Colon (tissue), 2 donors: ENCODE data around the gene PTMA.
"Not testable (repeated sequence)": the region's sequence is repeated elsewhere in the genome, so short reads cannot be mapped to it uniquely, and the experiment has no call there.

Source experiments
- FAIRE-seq: peaks from 2 replicates; lab custom pipeline; 2012; peaks lifted over from hg19 to GRCh38; lab: Jason Lieb, UNC
- donor health status: control.
- donor health status: control.

The PTMA gene, protein sequence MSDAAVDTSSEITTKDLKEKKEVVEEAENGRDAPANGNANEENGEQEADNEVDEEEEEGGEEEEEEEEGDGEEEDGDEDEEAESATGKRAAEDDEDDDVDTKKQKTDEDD

GRCh38 chr2:231707927-231708772 lies at the start of gene PTMA:
Gene PTMA, plus strand, starts transcription at chr2:231708525. Its CDS starts 182 bp downstream, at chr2:231708707.
- no peak for FAIRE-seq

DNA sequence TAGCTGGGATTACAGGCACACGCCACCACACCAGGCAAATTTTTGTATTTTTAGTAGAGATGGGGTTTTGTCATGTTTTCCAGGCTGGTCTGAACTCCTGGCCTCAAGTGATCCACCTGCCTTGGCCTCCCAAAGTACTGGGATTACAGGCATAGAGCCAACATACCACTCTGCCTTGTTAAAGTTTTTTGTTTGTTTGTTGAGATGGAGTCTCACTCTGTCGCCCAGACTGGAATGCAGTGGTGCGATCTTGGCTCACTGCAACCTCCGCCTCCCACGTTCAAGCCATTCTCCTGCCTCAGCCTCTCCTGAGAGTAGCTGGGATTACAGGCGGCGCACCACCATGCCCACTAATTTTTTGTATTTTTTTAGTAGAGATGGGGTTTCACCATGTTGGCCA lies 48.3 kb upstream of the PTMA start:
- FAIRE-seq = not testable (repeated sequence)

GRCh38 chr2:231660860-231661259 lies 47.5 kb upstream of the PTMA start:
- no peak for FAIRE-seq

- FAIRE-seq = no peak
Measured at GRCh38 chr2:231661422-231662027, 46.8 kb upstream of the PTMA start.

DNA sequence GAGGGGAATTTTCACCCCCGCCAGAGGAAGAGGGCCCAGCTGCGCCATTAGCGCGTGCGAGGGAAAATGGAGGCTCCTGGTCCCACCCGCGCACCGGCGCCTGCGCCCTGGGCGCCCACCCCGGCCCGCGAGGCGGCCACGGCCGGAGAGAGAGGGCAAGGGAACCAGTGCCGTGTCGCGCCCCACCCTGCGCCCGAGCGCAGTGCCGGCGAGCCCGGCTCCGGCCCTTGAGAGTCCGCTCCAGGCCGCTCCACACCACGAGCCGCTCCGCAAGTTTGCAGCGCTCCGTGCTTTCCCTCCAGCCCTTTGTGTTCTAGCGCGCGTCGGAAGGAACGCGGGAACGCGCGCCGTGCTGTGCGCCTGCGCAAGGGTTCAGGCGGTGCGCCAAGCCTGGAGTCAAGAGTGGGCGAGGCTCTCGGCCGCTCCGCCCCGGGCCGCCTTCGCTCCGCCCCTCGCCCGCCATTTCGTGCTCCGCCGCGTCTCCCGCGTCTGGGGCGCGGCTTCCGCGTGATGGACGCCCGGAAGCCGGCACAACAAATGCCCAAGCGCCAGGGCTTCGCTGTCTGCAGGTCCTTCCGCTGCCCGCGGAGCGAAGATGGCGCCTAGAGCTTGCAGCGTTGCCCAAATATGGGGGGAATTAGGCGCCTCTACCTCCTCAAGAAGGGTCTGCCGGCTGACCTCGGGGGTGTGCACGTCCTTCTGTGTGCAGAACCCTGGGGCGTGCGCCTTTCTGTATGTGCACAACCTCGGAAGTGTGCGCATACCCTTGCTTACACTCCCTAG lies 46.1 kb upstream of the PTMA start:
- no peak for FAIRE-seq

DNA sequence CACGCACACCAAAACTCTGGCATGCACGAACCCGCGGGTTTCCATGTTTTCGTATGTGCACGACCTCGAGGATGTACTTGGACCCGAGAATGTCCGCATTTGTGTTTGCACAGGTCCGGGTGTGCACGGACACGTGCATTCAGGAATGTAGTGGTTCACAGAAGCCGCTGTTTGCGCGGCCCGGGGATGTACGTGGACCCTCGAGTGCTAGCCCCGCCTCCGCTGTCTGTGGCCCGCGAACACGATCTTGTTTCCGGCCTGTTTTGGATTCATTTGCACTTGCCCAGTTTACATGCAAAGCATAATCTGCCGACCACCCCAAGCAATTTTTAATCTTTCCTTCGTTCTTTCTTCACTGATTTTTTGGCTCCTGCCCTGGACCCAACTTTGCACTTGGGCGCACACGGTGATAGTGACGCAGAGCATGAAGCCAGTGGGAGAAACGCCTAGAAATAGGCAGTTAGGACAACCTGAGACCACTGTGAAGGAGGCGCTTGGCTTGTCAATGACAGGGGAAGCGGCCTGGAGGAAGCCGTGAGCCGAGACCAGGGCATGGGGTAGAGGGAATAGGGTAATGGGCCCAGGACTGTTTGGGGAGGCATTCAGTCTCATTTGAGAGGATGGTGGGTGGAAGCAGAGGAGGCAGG lies 45.4 kb upstream of the PTMA start:
- FAIRE-seq = no peak

- FAIRE-seq = no peak
Measured at GRCh38 chr2:231663458-231664212, 44.7 kb upstream of the PTMA start.

DNA sequence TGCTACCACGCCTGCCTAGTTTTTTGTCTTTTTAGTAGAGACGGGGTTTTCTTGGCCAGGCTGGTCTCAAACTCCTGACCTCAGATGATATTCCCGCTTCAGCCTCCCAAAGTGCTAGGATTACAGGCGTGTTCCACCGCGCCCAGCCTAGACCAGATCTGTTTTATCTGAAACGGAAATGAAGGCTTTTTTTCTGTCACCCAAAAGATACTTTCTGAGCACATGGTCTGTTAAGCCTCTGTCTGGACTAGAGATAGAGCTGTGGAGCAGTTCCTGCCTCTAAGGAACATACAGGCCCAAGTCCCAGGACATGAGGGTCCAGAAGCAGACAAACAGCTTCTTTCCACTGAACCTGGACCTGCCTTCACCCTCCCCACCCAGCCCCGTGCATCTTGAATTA lies 43.6 kb upstream of the PTMA start:
- no peak for FAIRE-seq

- FAIRE-seq = no peak
Measured at GRCh38 chr2:231665245-231666170, 42.8 kb upstream of the PTMA start.

- FAIRE-seq = no peak
Measured at GRCh38 chr2:231666171-231667095, 41.9 kb upstream of the PTMA start.

GRCh38 chr2:231667096-231667427 lies 41.3 kb upstream of the PTMA start:
- FAIRE-seq = no peak

DNA sequence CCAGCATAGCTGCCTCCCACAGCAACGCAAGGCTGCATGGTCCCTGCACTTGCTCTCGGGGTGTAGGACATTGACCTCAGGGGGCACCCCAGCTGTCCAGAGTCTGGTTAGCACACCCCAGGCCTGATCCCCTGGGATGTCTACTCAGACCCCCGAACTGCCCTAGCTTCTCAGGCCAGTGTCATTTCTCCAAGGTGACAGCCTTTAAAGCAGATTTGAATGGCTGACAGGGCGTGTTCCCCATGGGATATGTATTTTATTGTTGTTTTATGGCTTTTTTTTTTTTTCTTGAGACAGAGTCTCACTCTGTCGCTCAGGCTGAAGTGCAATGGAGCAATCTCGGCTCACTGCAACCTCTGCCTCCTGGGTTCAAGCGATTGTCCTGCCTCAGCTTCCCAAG lies 40.8 kb upstream of the PTMA start:
- no peak for FAIRE-seq

GRCh38 chr2:231668981-231669380 lies 39.3 kb upstream of the PTMA start:
- no peak for FAIRE-seq

DNA sequence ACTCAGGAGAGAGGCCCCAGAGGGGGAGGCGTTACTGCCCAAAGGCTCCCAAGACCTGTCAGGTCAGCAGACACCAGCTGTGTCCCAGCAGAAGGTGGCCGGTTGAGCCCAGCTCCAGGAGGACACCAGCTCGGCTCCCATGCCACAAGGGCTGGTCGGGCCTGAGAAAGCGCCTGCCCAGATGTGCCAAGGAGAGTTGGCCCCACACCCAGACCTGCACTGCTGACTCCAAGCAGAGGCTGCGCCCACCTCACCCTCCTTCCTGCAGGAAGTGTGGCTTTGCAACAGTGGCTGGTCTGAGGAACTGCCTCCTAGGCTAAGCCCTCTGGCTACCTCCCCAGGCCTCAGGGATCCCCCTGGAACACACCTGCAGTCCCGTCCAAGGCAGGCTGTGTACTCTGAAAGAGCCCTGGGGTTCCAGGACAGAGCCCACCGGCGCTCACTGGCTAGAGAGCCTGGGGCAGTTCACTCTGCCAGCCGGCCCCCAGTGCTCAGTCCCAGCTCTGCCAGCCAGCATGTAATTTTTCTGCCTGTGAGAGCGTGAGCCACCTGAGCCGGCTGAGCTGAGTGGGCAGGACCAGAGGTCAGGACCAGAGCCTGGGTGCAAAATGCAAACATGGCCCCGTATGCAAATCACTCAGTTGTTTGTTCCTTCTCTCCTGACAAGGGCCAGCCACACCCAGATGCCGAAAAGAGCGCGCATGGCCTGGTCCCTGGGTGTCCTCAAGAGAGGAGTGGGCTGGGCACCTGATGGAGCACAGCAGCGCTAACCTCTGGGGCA lies 36.9 kb upstream of the PTMA start:
- no peak for FAIRE-seq

DNA sequence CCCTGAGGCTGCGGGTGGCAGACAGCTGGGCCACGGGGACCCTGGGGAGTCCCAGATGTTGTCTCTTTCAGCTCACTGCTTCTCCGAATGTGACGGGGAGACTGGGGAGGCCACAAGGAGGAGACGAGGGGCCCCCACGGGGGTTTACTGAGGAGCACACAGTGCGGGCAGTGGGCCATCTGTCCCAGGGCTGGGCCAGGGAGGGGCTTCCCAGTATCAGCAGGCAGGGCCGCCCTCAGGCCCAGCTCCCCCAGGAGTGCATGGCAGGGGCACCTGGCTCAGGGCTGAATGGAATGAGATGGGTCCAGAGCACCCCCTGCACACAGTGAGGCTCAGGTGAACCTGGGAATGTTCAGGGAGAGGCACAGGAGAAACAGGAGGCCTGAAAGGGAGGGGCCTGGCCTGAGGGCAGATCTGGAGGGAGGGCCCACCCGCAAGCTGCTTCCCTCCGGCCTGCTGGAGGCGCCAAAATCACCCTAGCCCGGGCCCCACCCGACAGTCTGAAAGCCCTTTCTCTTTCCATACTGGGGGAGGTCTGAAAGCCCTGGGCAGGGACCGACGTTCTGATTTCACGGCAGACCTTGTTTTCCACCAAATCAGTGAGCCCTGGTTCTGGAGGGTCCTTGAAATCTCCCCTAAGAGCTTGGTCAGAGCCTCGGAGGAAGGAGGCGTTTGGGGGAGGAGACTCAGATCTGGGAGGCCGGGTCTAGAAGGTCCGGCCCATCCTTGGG lies 35.5 kb upstream of the PTMA start:
- no peak for FAIRE-seq

DNA sequence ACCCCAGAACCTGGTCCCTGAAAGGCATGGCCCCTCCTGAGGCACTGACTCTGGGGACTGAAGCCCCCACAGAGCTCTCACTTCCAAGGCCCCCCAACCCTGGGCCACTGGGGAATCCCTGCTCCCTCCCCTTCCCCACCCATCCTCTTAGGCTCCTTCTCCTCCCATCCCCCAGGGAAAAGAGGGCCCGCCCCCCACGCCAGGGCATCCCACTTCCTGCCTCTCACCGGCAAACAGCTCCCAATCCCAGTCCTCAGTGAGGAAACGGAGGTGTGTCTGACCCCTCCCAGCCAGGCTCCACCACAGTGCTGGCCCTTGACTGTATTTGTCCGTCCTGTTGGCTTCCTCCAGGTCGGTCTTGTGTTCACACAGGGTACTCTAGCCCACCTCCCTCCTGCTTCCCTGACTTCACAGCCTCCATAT lies 35.0 kb upstream of the PTMA start:
- no peak for FAIRE-seq

DNA sequence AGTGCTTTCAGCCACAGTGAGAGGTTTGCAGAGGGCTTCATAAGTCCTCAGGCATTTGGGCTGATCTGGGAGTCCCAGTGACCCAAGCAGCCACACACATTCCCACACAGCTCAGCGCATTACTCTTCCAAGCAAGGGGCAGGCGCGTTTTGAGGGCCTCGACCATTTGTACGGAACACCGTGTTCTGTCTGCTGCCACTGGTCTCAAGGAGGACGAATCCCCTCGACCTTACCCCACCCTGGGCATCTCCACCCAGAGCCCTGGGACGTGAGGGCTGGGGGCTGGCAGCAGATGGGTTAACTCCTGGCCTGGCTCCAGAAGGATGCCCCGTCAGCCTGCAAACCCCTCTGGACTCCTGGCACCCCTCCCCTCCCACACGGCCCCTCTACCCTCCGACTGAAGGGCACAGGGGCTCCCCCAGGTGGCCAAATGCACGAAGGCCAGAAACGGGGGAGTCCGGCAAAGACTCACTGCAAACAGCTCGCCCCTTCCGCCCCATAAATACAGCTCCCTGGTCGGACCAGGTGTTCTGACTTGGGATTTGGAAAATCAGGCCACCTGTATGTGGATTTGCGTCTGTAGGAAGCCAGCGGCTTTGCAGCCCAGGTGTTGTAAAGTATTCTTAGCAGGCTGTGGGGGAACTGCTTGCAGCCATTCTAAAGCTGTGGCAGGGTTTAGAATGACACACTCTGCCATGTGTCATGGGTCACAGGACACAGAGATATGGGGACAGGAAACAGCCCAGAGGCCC lies 33.6 kb upstream of the PTMA start:
- FAIRE-seq = no peak
